ENCODE results near the gene OR2L13.

DNA sequence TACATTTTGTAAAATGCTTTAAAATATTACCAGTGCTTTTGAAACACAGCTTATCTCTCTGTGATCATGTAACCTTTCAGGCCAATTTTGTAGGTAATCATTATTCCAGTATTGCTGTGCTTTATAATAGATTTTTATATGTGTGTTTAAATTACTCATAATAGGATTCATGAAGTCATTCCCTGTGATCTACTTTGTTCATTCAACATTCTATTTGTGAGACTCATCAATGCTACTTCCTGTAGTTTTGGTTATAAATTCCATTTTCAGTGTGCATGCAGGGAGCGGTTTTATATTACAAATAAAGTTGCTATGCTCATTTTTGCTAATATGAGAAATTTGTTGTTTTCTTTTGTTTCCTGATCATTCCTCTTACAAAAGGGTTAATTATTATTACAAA lies 45.9 kb downstream of the OR2L13 start:
- TF ChIP-seq, protein P1, sequence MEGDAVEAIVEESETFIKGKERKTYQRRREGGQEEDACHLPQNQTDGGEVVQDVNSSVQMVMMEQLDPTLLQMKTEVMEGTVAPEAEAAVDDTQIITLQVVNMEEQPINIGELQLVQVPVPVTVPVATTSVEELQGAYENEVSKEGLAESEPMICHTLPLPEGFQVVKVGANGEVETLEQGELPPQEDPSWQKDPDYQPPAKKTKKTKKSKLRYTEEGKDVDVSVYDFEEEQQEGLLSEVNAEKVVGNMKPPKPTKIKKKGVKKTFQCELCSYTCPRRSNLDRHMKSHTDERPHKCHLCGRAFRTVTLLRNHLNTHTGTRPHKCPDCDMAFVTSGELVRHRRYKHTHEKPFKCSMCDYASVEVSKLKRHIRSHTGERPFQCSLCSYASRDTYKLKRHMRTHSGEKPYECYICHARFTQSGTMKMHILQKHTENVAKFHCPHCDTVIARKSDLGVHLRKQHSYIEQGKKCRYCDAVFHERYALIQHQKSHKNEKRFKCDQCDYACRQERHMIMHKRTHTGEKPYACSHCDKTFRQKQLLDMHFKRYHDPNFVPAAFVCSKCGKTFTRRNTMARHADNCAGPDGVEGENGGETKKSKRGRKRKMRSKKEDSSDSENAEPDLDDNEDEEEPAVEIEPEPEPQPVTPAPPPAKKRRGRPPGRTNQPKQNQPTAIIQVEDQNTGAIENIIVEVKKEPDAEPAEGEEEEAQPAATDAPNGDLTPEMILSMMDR (IDR thresholded peaks at IDR 0.05): no peak
- TF ChIP-seq POLR2A (IDR thresholded peaks at IDR 0.05) (no peak), POLR2AphosphoS5 (IDR thresholded peaks at IDR 0.05) (no peak), EP300 (IDR thresholded peaks at IDR 0.05; ENCODE audit: low read depth) (no peak)
